Activated CD8-positive, alpha-beta T cell treated with anti-CD3 and anti-CD28 coated beads for 36 hours (primary cell): ENCODE data around the gene HMX2. TPM values are rescaled to one million over a fixed set of nuclear protein-coding genes. Genes with fewer than 3 reads are reported as not detected.

ENCODE experiments used
- total RNA-seq, 2 experiments: library from RNA; stranded (reverse); gene quantifications; one replicate each; pipeline ENCODE4 v1.2.3, GENCODE V29; 2021

Gene HMX2
- total RNA-seq, 2 experiments from 2014 or later: 0.43 to 0.90 TPM

Other genes with a start within 250 kb of the HMX2 start
- not detected for gene FAM24A, start 237.5 kb upstream of the HMX2 start, total RNA-seq
- gene C10orf88, start 193.9 kb upstream of the HMX2 start, total RNA-seq: 1 to 10 TPM; 6.3 to 9.1 TPM
- gene PSTK, start 167.7 kb upstream of the HMX2 start, total RNA-seq: 1 to 10 TPM; 4.3 to 4.8 TPM
- 10 to 100 TPM; 15.2 to 21.5 TPM for gene IKZF5, start 139.3 kb upstream of the HMX2 start, total RNA-seq
- 10 to 100 TPM; 19.7 to 20.7 TPM for gene ACADSB, start 139.1 kb upstream of the HMX2 start, total RNA-seq
- gene HMX3, start 12.2 kb upstream of the HMX2 start, total RNA-seq: under 1 TPM; 0.45 to 0.69 TPM
- gene BUB3, start 6.3 kb downstream of the HMX2 start, total RNA-seq: 100 to 1,000 TPM; 256 to 273 TPM